Panc1 (cell line): ENCODE results near the gene TMEM141. TPM values are rescaled to one million over a fixed set of nuclear protein-coding genes. Genes with fewer than 3 reads are reported as not detected.
A peak's percentile ranks its signal among the peaks of the same experiment; 100 is the strongest.

Experiments used
- ATAC-seq: fragments of 200-7000 bp; cut with Tn5 transposase; 2 replicates; pipeline ENCODE4 v1.9.1; 2020; ENCODE audit warnings: mild to moderate bottlenecking, moderate library complexity
- BruUV-seq: library from RNA; stranded (reverse); fragments of 400-500 nt; replicated peaks from 2 replicates; lab custom pipeline; 2021; lab: Mats Ljungman, UMichigan
- CTCF ChIA-PET: fragments of 300-600 bp; sonication (Branson Sonifier 250); formaldehyde crosslinking; loops from one replicate; lab custom pipeline; 2022; ENCODE audit warnings: antibody characterized with exemption; lab: Charles Lee
- POLR2A ChIA-PET: fragments of 300-600 bp; sonication (Branson Sonifier 250); formaldehyde crosslinking; loops from one replicate; lab custom pipeline; 2022; ENCODE audit warnings: antibody characterized with exemption; lab: Charles Lee
- DNase-seq: peaks from one replicate; pipeline ENCODE4 v3.0.0-alpha.2; 2010; ENCODE audit warnings: low read depth, low spot score
- H3K27ac ChIP-seq: 2 replicates; pipeline ENCODE4 v1.5.1; 2011; ENCODE audit warnings: mild to moderate bottlenecking, low read length, inconsistent platforms
- H3K27me3 ChIP-seq: fragments of 200-500 bp; sonication (Bioruptor generic); 2 replicates; pipeline ENCODE4 v1.6.0; 2014; ENCODE audit warnings: low read length, inconsistent platforms; ENCODE audit not compliant: control insufficient read depth, insufficient read depth
- H3K36me3 ChIP-seq: fragments of 200-500 bp; sonication (Bioruptor generic); 2 replicates; pipeline ENCODE4 v1.5.1; 2014; ENCODE audit warnings: inconsistent platforms, mild to moderate bottlenecking, low read length, moderate library complexity; ENCODE audit not compliant: control insufficient read depth, insufficient read depth
- H3K4me1 ChIP-seq: 2 replicates; pipeline ENCODE4 v1.5.1; 2011; ENCODE audit warnings: inconsistent platforms, mild to moderate bottlenecking, low read length, moderate library complexity; ENCODE audit not compliant: control insufficient read depth, insufficient read depth
- H3K4me3 ChIP-seq, 2 experiments: 2 replicates each; pipeline ENCODE4 v1.5.1; 2011 to 2012; ENCODE audit warnings: low read depth in 2 of 2, low read length in 2 of 2, mild to moderate bottlenecking in 2 of 2, inconsistent platforms in 1 of 2, moderate library complexity in 1 of 2
- H3K9me3 ChIP-seq: fragments of 200-500 bp; sonication (Bioruptor generic); 2 replicates; pipeline ENCODE4 v1.5.1; 2014; ENCODE audit warnings: low read depth, mild to moderate bottlenecking, inconsistent platforms, low read length, moderate library complexity; ENCODE audit not compliant: control insufficient read depth, insufficient read depth
- POLR2AphosphoS5 ChIP-seq: IDR thresholded peaks from 2 replicates; pipeline ENCODE4 v1.6.1; 2012; ENCODE audit warnings: mild to moderate bottlenecking, low read depth, low read length, moderate library complexity
- SIN3A ChIP-seq: IDR thresholded peaks from 2 replicates; pipeline ENCODE4 v1.6.1; 2012; ENCODE audit warnings: low read depth, mild to moderate bottlenecking, low read length, moderate library complexity, borderline replicate concordance; ENCODE audit not compliant: insufficient read depth
- TCF7L2 ChIP-seq: IDR thresholded peaks from 2 replicates; pipeline ENCODE4 v1.6.1; 2011; ENCODE audit warnings: mild to moderate bottlenecking, low read depth, low read length, inconsistent platforms
- in situ Hi-C: cut with HindIII; loops from 2 replicates; pipeline ENCODE4 v1.10.0; 2016; ENCODE audit warnings: low sequenced_read_pairs, low pct_unique_long_range_greater_than_20kb
- intact Hi-C: fragments of 100-400 bp; cut with micrococcal nuclease; formaldehyde crosslinking; loops from one replicate; pipeline ENCODE4 v1.10.0; 2022; ENCODE audit not compliant: unreplicated experiment
- total RNA-seq: library from RNA; stranded (reverse); gene quantifications from one replicate; pipeline ENCODE4 v1.2.1, GENCODE V29; 2021; ENCODE audit not compliant: unreplicated experiment
- TF ChIP-seq, protein P1 (sequence below): fragments of 450-650 bp; IDR thresholded peaks from 2 replicates; pipeline ENCODE4 v1.5.1; 2017; ENCODE audit warnings: mild to moderate bottlenecking
- TF ChIP-seq, protein P2 (sequence below), 2 experiments: IDR thresholded peaks; 2 replicates each; pipeline ENCODE4 v1.6.1; 2011 to 2012; ENCODE audit warnings: low read depth in 2 of 2, control low read depth in 1 of 2, low read length in 1 of 2, mild to moderate bottlenecking in 1 of 2, moderate library complexity in 1 of 2; ENCODE audit not compliant: insufficient read depth in 1 of 2

The TMEM141 gene
- total RNA-seq, 1 experiment from 2014 or later: 53.5 TPM

DNA sequence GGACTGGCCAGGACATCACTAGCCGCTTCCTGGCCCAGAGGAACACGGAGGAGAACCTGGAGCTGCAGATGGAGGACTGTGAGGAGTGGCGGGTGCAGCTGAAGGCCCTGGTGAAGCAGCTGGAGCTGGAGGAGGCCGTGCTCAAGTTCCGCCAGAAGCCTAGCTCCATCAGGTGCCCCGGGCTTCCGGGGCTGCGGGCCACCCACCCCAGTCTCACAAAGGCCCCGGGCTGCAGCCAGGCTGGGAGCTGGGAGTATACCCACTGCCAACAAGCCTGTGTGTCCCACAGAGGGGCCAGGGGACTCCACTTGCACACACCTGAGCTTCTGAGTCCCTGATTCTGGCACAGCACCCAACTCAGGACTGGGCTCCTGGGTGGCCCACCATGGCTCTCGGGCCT, 14.9 kb downstream of the TMEM141 start:
- BruUV-seq: no TSS peak
- ChIA-PET POLR2A (no interaction called here), CTCF (no interaction called here)
- H3K4me1 ChIP-seq: peaks cover 17% of the 10 kb centered on the region
- no peak overlapping the region for H3K27ac ChIP-seq
- in situ Hi-C loops (no loop called here), intact Hi-C loops (no loop called here)
- no peak for ATAC-seq
- H3K27me3 ChIP-seq: no peaks in the 10 kb centered on the region
- no peak for DNase-seq
- peaks cover 4% of the 10 kb centered on the region for H3K36me3 ChIP-seq
- no peaks in the 10 kb centered on the region for H3K9me3 ChIP-seq
- TF ChIP-seq TCF7L2: no peak
- no peak for TF ChIP-seq SIN3A
- TF ChIP-seq, protein P1, sequence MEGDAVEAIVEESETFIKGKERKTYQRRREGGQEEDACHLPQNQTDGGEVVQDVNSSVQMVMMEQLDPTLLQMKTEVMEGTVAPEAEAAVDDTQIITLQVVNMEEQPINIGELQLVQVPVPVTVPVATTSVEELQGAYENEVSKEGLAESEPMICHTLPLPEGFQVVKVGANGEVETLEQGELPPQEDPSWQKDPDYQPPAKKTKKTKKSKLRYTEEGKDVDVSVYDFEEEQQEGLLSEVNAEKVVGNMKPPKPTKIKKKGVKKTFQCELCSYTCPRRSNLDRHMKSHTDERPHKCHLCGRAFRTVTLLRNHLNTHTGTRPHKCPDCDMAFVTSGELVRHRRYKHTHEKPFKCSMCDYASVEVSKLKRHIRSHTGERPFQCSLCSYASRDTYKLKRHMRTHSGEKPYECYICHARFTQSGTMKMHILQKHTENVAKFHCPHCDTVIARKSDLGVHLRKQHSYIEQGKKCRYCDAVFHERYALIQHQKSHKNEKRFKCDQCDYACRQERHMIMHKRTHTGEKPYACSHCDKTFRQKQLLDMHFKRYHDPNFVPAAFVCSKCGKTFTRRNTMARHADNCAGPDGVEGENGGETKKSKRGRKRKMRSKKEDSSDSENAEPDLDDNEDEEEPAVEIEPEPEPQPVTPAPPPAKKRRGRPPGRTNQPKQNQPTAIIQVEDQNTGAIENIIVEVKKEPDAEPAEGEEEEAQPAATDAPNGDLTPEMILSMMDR: no peak
- TF ChIP-seq, protein P2, sequence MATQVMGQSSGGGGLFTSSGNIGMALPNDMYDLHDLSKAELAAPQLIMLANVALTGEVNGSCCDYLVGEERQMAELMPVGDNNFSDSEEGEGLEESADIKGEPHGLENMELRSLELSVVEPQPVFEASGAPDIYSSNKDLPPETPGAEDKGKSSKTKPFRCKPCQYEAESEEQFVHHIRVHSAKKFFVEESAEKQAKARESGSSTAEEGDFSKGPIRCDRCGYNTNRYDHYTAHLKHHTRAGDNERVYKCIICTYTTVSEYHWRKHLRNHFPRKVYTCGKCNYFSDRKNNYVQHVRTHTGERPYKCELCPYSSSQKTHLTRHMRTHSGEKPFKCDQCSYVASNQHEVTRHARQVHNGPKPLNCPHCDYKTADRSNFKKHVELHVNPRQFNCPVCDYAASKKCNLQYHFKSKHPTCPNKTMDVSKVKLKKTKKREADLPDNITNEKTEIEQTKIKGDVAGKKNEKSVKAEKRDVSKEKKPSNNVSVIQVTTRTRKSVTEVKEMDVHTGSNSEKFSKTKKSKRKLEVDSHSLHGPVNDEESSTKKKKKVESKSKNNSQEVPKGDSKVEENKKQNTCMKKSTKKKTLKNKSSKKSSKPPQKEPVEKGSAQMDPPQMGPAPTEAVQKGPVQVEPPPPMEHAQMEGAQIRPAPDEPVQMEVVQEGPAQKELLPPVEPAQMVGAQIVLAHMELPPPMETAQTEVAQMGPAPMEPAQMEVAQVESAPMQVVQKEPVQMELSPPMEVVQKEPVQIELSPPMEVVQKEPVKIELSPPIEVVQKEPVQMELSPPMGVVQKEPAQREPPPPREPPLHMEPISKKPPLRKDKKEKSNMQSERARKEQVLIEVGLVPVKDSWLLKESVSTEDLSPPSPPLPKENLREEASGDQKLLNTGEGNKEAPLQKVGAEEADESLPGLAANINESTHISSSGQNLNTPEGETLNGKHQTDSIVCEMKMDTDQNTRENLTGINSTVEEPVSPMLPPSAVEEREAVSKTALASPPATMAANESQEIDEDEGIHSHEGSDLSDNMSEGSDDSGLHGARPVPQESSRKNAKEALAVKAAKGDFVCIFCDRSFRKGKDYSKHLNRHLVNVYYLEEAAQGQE (IDR thresholded peaks at IDR 0.05; ENCODE audit: insufficient read depth in 1 of 2, low read depth in 2 of 2, low read length in 1 of 2): no peak
- no peak for TF ChIP-seq POLR2AphosphoS5
- H3K4me3 ChIP-seq: no peak overlapping the region

DNA sequence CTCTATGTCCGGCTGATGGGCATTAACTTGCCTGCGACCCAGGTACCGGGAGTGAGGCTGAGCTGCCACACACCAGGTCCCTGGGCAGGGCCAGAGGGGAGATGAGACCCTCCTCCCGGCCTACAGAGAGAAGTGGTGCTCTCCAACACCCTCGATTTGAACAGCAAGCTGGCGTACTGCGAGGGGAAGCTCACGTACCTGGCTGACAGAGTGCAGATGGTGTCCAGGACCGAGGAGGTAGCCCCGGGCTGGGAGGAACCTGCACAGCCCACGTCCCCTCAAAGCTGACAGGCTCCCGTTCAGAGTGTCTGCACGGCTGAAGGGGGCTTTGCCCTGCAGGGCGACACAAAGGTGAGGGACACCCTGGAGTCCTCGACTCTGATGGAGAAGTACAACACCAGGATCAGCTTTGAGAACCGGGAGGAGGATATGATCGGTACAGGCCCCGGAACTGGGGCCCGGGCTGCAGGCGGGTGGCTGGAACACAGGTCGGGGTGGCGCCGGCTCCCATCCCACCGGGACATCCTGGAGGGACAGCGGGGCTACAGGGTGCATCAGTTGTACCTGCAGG, 15.6 kb downstream of the TMEM141 start:
- Histone ChIP-seq H3K27ac (peak overlapping the region; percentile 78), H3K9me3 (no peaks in the 10 kb centered on the region), H3K4me3 (peak overlapping the region; percentile 67 to 71), H3K27me3 (no peaks in the 10 kb centered on the region), H3K36me3 (peaks cover 4% of the 10 kb centered on the region), H3K4me1 (peaks cover 17% of the 10 kb centered on the region)
- no peak for ATAC-seq
- in situ Hi-C loops (no loop called here), intact Hi-C loops (no loop called here)
- DNase-seq: no peak
- ChIA-PET POLR2A (no interaction called here), CTCF (no interaction called here)
- TF ChIP-seq, protein P1: no peak
- TF ChIP-seq TCF7L2 (no peak), SIN3A (no peak), POLR2AphosphoS5 (no peak)
- TF ChIP-seq, protein P2 (IDR thresholded peaks at IDR 0.05; ENCODE audit: insufficient read depth in 1 of 2, low read depth in 2 of 2, low read length in 1 of 2): no peak
- no TSS peak for BruUV-seq
